Neural cell (in vitro differentiated cells): ENCODE measurements around the gene GSK3B. TPM values are rescaled to one million over a fixed set of nuclear protein-coding genes. Genes with fewer than 3 reads are reported as not detected.

ENCODE experiments used
- H2AFZ ChIP-seq: fragments of 200-600, 300-800 bp; sonication (generic), shearing (Covaris generic); 2 replicates; pipeline ENCODE4 v1.6.0; 2014; ENCODE audit warnings: low read depth, mild to moderate bottlenecking, antibody characterized with exemption, low read length, moderate library complexity
- H3F3A ChIP-seq: fragments of 200-600 bp; shearing (Covaris generic); 2 replicates; pipeline ENCODE4 v1.6.1; 2016; ENCODE audit warnings: mild to moderate bottlenecking, moderate library complexity, mixed read lengths, antibody characterized with exemption, low read length; ENCODE audit not compliant: insufficient read depth, poor library complexity, severe bottlenecking
- H3K27ac ChIP-seq: fragments of 200-600, 300-800 bp; sonication (generic), shearing (Covaris generic); 2 replicates; pipeline ENCODE4 v1.5.1; 2014; ENCODE audit warnings: mild to moderate bottlenecking, low read length, moderate library complexity
- H3K27me3 ChIP-seq: fragments of 300-800, 200-600 bp; sonication (generic), shearing (Covaris generic); 2 replicates; pipeline ENCODE4 v1.6.0; 2014; ENCODE audit warnings: mild to moderate bottlenecking, low read depth, low read length, moderate library complexity; ENCODE audit not compliant: insufficient read depth
- H3K36me3 ChIP-seq: fragments of 300-800, 200-600 bp; sonication (generic), shearing (Covaris generic); 2 replicates; pipeline ENCODE4 v1.5.1; 2014; ENCODE audit warnings: mild to moderate bottlenecking, antibody characterized with exemption, low read length, moderate library complexity; ENCODE audit not compliant: insufficient read depth
- H3K4me2 ChIP-seq: fragments of 300-800, 200-600 bp; sonication (generic), shearing (Covaris generic); 2 replicates; pipeline ENCODE4 v1.6.0; 2014; ENCODE audit warnings: mild to moderate bottlenecking, low read length
- H3K4me3 ChIP-seq: fragments of 300-800, 200-600 bp; sonication (generic), shearing (Covaris generic); 2 replicates; pipeline ENCODE4 v1.5.1; 2014; ENCODE audit warnings: mild to moderate bottlenecking, low read length, moderate library complexity
- H3K79me2 ChIP-seq: fragments of 200-600 bp; shearing (Covaris generic); replicated peaks from 2 replicates; pipeline ENCODE4 v1.6.0; 2014; ENCODE audit warnings: mild to moderate bottlenecking, low read length, moderate library complexity; ENCODE audit not compliant: insufficient read depth
- H3K9ac ChIP-seq: fragments of 300-800, 200-600 bp; sonication (generic), shearing (Covaris generic); 2 replicates; pipeline ENCODE4 v1.6.1; 2016; ENCODE audit warnings: mild to moderate bottlenecking, low read length, mixed read lengths
- H3K9me2 ChIP-seq: fragments of 200-600 bp; shearing (Covaris generic); 2 replicates; pipeline ENCODE4 v1.6.1; 2016; ENCODE audit warnings: mild to moderate bottlenecking, low read length, mixed read lengths; ENCODE audit not compliant: insufficient read depth
- H3K9me3 ChIP-seq: fragments of 200-600, 300-800 bp; sonication (generic), shearing (Covaris generic); 2 replicates; pipeline ENCODE4 v1.6.1; 2016; ENCODE audit warnings: mild to moderate bottlenecking, mixed run types, low read length, moderate library complexity, mixed read lengths
- H4K20me1 ChIP-seq: fragments of 200-600 bp; shearing (Covaris generic); 2 replicates; pipeline ENCODE4 v1.6.1; 2016; ENCODE audit warnings: mild to moderate bottlenecking, mixed run types; ENCODE audit not compliant: insufficient read depth
- EP300 ChIP-seq: fragments of 450-650 bp; conservative IDR thresholded peaks from 2 replicates; pipeline ENCODE4 v1.6.1; 2014; ENCODE audit warnings: antibody characterized with exemption, mild to moderate bottlenecking, moderate library complexity; ENCODE audit not compliant: poor library complexity, severe bottlenecking
- EZH2 ChIP-seq: fragments of 200-600, 300-800 bp; shearing (Covaris generic), sonication (generic); IDR thresholded peaks from 2 replicates; pipeline ENCODE4 v1.6.1; 2014; ENCODE audit warnings: antibody characterized with exemption, low read length, borderline replicate concordance, mild to moderate bottlenecking; ENCODE audit not compliant: insufficient read depth, poor library complexity, severe bottlenecking
- MXI1 ChIP-seq: fragments of 450-650 bp; conservative IDR thresholded peaks from 2 replicates; pipeline ENCODE4 v1.6.1; 2014; ENCODE audit warnings: antibody characterized with exemption, mild to moderate bottlenecking; ENCODE audit not compliant: poor library complexity, severe bottlenecking
- POLR2AphosphoS5 ChIP-seq: IDR thresholded peaks from 2 replicates; pipeline ENCODE4 v1.6.1; 2012
- RAD21 ChIP-seq: fragments of 450-650 bp; conservative IDR thresholded peaks from 2 replicates; pipeline ENCODE4 v1.6.1; 2014; ENCODE audit warnings: antibody characterized with exemption, mild to moderate bottlenecking, moderate library complexity
- SMC3 ChIP-seq: fragments of 450-650 bp; conservative IDR thresholded peaks from 2 replicates; pipeline ENCODE4 v1.6.1; 2014; ENCODE audit warnings: antibody characterized with exemption, mild to moderate bottlenecking, moderate library complexity; ENCODE audit not compliant: poor library complexity
- TAF1 ChIP-seq: IDR thresholded peaks from 2 replicates; pipeline ENCODE4 v1.6.1; 2012; ENCODE audit warnings: low read depth
- polyA plus RNA-seq: library from polyadenylated mRNA; depleted of rRNA; stranded (reverse); fragments of >200 nt; gene quantifications from 2 replicates; pipeline ENCODE4 v1.2.3, GENCODE V29; 2014
- TF ChIP-seq, protein P1 (sequence below): fragments of 450-650 bp; IDR thresholded peaks from 2 replicates; pipeline ENCODE4 v1.5.1; 2014; ENCODE audit warnings: antibody characterized with exemption, mild to moderate bottlenecking, moderate library complexity; ENCODE audit not compliant: poor library complexity, severe bottlenecking
- TF ChIP-seq, protein P2 (sequence below): IDR thresholded peaks from 2 replicates; pipeline ENCODE4 v1.6.1; 2012; ENCODE audit warnings: borderline replicate concordance

GSK3B gene
- polyA plus RNA-seq, 1 donor from 2014 or later = 48.5 TPM

DNA sequence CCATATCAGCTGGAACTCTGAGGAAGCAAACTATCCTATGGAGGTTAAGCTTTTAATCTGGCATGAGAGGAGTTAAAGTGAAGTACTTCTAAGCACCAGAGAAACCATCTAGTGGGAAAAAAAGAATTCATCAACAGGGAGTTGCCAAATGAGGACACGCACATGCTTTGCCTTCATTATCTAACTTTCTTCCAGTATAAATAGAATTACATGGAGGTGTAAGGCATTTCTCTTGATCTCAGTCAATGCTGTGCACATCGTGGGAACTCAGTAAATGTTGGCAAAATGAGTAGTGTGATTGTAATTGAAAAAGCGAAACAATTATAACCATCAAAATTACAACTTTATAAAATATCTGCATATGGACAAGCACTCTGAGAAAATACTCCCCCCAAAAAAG, 8.0 kb upstream of the GSK3B start:
- no peak overlapping the region for H3K4me2 ChIP-seq
- no peak overlapping the region for H3K4me3 ChIP-seq
- no peaks in the 10 kb centered on the region for H3K9me2 ChIP-seq
- peaks cover 32% of the 10 kb centered on the region for H3K79me2 ChIP-seq
- no peak overlapping the region for H2AFZ ChIP-seq
- TF ChIP-seq EZH2 (no peak), RAD21 (no peak), EP300 (no peak), MXI1 (no peak), SMC3 (no peak), TAF1 (no peak), POLR2AphosphoS5 (no peak)
- TF ChIP-seq, protein P1, sequence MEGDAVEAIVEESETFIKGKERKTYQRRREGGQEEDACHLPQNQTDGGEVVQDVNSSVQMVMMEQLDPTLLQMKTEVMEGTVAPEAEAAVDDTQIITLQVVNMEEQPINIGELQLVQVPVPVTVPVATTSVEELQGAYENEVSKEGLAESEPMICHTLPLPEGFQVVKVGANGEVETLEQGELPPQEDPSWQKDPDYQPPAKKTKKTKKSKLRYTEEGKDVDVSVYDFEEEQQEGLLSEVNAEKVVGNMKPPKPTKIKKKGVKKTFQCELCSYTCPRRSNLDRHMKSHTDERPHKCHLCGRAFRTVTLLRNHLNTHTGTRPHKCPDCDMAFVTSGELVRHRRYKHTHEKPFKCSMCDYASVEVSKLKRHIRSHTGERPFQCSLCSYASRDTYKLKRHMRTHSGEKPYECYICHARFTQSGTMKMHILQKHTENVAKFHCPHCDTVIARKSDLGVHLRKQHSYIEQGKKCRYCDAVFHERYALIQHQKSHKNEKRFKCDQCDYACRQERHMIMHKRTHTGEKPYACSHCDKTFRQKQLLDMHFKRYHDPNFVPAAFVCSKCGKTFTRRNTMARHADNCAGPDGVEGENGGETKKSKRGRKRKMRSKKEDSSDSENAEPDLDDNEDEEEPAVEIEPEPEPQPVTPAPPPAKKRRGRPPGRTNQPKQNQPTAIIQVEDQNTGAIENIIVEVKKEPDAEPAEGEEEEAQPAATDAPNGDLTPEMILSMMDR = no peak
- TF ChIP-seq, protein P2, sequence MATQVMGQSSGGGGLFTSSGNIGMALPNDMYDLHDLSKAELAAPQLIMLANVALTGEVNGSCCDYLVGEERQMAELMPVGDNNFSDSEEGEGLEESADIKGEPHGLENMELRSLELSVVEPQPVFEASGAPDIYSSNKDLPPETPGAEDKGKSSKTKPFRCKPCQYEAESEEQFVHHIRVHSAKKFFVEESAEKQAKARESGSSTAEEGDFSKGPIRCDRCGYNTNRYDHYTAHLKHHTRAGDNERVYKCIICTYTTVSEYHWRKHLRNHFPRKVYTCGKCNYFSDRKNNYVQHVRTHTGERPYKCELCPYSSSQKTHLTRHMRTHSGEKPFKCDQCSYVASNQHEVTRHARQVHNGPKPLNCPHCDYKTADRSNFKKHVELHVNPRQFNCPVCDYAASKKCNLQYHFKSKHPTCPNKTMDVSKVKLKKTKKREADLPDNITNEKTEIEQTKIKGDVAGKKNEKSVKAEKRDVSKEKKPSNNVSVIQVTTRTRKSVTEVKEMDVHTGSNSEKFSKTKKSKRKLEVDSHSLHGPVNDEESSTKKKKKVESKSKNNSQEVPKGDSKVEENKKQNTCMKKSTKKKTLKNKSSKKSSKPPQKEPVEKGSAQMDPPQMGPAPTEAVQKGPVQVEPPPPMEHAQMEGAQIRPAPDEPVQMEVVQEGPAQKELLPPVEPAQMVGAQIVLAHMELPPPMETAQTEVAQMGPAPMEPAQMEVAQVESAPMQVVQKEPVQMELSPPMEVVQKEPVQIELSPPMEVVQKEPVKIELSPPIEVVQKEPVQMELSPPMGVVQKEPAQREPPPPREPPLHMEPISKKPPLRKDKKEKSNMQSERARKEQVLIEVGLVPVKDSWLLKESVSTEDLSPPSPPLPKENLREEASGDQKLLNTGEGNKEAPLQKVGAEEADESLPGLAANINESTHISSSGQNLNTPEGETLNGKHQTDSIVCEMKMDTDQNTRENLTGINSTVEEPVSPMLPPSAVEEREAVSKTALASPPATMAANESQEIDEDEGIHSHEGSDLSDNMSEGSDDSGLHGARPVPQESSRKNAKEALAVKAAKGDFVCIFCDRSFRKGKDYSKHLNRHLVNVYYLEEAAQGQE = no peak
- no peaks in the 10 kb centered on the region for H3K27me3 ChIP-seq
- H3K36me3 ChIP-seq = no peaks in the 10 kb centered on the region
- no peak overlapping the region for H3K27ac ChIP-seq
- H3F3A ChIP-seq = no peaks in the 10 kb centered on the region
- H4K20me1 ChIP-seq = no peaks in the 10 kb centered on the region
- no peak overlapping the region for H3K9ac ChIP-seq
- H3K9me3 ChIP-seq = no peaks in the 10 kb centered on the region

- H3K4me3 ChIP-seq = no peak overlapping the region
- H3K79me2 ChIP-seq = peaks cover 38% of the 10 kb centered on the region
- no peak overlapping the region for H2AFZ ChIP-seq
- no peak overlapping the region for H3K9ac ChIP-seq
- no peaks in the 10 kb centered on the region for H3K36me3 ChIP-seq
- no peak overlapping the region for H3K4me2 ChIP-seq
- H3F3A ChIP-seq = no peaks in the 10 kb centered on the region
- H3K9me3 ChIP-seq = no peaks in the 10 kb centered on the region
- no peak for TF ChIP-seq MXI1
- TF ChIP-seq, protein P2 = no peak
- H3K9me2 ChIP-seq = no peaks in the 10 kb centered on the region
- no peaks in the 10 kb centered on the region for H4K20me1 ChIP-seq
- H3K27me3 ChIP-seq = no peaks in the 10 kb centered on the region
- H3K27ac ChIP-seq = no peak overlapping the region
These were observed 7.4 kb upstream of the GSK3B start for GRCh38 chr3:120101624-120102023.
